Measurements from ENCODE around the gene SUSD2.
"Not testable (repeated sequence)": the region's sequence is repeated elsewhere in the genome, so short reads cannot be mapped to it uniquely, and the experiment has no call there.

The SUSD2 gene

GRCh38 chr22:24177456-24177855, 3.8 kb upstream of the SUSD2 start:
- DNase-seq: no peak

- no peak for DNase-seq
Observed at GRCh38 chr22:24178021-24178431, 3.3 kb upstream of the SUSD2 start.

- DNase-seq: no peak
Observed at GRCh38 chr22:24178502-24179440, 2.5 kb upstream of the SUSD2 start.

DNA sequence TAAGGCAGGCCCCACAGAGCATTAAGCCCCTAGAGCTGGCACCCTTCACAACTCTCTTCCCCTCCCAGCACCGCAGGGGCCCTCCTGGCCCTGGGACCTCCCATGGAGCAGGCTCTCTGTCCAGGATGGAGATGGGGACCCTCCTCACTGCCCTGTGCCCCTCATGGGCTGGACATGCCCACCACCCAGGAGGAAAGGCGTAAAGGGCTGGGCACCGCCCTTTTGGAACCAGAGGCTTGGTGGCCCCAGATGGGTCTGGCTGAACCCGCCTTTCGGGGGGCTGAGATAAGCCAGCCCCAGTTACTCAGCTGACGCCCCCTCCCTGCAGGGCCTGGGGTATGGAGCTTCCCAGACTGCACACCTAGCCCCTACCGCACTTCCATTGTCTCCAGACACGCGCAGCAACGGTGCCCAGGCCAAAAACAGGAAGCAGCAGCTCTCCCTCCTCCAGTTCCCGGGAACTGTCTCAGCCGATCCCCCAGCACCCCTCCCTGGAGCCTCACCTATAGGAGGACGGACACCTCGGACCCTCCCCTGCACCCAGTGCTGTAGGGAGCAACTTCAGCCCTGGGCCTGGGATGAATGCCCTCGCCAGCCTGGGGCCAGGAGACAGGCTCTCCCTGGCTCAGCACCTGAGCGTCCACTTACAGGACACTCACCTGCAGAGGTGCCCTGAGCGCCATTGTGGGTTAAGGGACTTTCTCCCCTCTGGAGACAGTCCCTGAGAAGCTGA, 1.6 kb upstream of the SUSD2 start:
- DNase-seq: no peak

GRCh38 chr22:24180316-24181087, 785 bp upstream of the SUSD2 start:
- DNase-seq: no peak

DNA sequence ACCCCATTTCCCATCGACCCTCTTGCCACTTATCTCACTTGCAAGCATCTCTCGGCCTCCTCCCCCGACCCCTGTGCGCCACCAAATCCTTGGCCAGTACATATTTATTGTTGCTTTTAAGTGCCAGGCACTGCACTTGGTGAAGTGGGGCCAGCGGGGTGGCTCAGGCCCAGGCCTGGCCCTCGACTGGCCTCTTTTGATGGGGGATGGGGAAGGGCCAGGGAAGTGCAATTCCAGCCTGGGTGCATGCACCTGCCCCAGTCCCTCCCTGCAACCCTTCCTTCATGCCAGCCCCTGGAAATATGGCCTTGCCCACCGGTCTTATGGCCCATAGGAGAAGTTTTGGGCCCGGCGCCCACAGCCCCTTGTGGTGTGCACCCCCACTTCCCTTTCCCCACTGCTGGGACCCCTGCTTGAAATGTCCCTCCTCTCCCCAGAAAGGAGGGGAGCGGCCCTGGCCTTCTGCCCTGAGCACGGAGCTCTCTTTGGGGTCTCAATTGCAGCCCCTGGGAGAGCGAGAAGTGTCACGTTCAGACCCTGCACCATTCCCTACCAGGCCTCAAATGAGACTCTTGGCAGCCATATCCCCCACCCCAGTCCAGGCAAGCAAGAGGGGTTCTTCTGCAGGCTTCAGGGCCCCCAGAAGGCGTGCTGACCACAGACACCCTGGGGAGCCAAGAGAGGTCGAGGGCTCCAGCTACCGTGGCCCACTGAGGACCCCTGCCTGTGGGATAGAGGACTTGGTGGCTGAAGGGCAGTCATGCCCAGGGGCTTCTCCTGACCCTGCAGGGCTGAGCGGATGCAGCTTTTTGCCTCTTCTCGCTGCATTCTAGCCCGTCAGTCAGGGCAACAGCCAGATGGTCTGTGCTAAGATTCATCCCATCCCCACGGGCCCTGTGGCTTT, 961 bp downstream of the SUSD2 start:
- DNase-seq: peak in 1 of 2 donors; percentile 12

GRCh38 chr22:24182900-24183246, 1.6 kb downstream of the SUSD2 start:
- not testable (repeated sequence) for DNase-seq

GRCh38 chr22:24183321-24184031, 2.2 kb downstream of the SUSD2 start:
- DNase-seq: no peak

GRCh38 chr22:24184057-24184798, 2.9 kb downstream of the SUSD2 start:
- no peak for DNase-seq

DNA sequence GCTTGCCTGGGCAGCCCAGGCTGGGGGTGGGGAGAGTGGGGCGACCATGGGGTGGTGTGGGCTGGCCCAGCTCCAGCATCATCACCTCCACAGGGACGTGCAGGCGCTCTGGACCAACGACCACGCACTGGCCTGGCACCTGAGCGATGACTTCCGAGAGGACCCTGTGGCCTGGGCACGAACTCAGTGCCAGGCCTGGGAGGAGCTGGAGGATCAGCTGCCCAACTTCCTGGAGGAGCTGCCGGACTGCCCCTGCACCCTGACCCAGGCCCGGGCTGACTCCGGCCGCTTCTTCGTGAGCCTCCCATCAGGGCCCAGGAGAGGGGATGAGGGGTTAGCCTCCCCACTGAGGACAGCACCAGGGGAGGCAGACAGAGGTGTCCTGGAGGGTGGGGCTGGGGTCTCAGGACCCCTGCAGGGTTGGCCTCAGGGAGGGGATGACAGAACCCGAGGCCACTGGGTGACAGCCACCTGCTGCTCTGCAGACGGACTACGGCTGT, 3.8 kb downstream of the SUSD2 start:
- no peak for DNase-seq

DNA sequence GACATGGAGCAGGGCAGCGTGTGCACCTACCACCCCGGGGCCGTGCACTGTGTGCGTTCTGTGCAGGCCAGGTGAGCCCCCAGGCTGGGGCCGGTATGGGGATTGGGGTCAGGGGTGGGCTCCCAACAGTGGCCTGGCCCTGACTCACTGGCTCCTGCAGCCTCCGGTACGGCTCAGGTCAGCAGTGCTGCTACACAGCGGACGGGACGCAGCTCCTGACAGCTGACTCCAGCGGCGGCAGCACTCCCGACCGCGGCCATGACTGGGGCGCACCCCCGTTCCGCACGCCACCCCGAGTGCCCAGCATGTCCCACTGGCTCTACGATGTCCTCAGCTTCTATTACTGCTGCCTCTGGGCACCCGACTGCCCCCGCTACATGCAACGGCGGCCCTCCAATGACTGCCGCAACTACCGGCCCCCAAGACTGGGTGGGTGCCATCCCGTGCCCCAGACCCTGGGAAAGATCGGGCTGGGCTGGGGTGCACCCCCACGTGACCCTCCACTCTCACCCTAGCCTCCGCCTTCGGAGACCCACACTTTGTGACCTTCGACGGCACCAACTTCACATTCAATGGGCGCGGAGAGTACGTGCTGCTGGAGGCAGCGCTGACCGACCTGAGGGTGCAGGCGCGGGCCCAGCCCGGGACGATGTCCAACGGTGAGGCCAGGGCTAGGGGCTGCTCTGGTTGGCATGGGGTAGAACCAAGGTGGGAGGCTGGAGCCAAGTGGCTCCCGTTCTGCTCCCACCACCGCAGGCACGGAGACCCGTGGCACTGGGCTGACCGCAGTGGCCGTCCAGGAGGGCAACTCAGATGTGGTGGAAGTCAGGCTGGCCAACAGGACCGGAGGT, 4.4 kb downstream of the SUSD2 start:
- no peak for DNase-seq

DNA sequence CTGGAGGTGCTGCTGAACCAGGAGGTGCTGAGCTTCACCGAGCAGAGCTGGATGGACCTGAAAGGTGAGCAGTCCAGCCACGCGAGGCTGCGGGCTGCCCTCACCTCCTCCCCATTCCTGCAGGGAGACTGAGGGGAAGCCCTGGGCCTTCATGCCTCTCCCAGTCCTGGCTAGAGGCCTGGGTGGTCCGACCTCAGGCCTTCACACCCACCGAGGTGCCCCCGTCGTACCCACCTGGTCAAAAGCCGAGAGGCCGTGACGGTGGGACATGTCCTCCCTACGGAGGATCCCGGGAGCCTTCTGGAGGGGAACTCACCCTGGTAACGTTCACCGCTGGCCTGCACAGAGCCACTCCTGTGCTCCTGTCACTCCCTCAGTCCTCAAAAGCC, 5.1 kb downstream of the SUSD2 start:
- DNase-seq: no peak

GRCh38 chr22:24186892-24187670, 5.8 kb downstream of the SUSD2 start:
- no peak for DNase-seq

GRCh38 chr22:24187731-24188644, 6.7 kb downstream of the SUSD2 start:
- DNase-seq: no peak

- no peak for DNase-seq
Observed at GRCh38 chr22:24188705-24189248, 7.5 kb downstream of the SUSD2 start.

- peak; percentile 41 to 44 for DNase-seq
Observed at GRCh38 chr22:24189249-24190158, 8.2 kb downstream of the SUSD2 start.

Data from CD4-positive, alpha-beta T cell treated with Interferon alpha-2 for 1 hour (primary cell).